ENCODE results near the gene FCER2. TPM values are rescaled to one million over a fixed set of nuclear protein-coding genes. Genes with fewer than 3 reads are reported as not detected.

FCER2 gene
- total and polyA plus RNA-seq, 4 donors = 0.14 TPM; not detected in 3

DNA sequence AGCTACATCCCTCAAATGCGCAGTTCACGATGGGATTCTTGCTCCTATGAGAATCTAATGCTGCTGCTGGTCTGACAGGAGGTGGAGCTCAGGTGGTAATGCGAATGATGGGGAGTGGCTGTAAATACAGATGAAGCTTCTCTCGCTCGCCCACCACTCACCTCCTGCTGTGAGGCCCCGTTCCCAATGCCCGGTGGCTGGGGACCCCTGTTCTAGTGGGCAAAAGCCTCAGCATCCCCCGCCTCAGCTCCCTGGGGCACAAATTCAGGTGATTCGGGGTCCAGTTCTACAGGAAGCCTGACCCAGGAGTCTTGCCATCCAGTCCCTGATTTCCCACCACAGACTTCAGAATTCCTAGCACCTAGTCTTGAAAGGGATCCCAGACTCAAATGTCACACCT, 29.4 kb downstream of the FCER2 start (continued):
- no peak for TF ChIP-seq JUND (IDR thresholded peaks at IDR 0.05)
- TF ChIP-seq FOXA2 (IDR thresholded peaks at IDR 0.05) = no peak

DNA sequence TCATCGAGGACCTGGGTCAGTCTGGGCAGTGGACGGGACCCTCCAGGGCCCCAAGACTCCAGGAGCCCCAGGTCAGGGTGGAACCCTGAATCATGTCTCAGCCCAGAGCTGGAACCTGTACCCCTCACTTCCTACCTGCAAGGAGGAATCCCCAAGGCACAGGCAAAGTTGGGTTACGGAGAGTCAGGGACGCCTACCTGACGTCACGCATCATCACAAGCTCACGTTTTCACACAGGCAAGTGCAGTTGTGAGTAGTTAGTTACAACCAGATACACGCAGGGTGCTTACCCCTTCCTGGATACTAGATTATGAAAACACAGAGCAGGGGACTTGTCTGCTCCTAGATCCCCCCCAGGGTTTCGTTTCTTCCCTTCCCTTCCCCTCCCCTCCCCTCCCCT, 31.1 kb downstream of the FCER2 start:
- Histone ChIP-seq H3K4me1 (ENCODE audit: control insufficient read depth in 4 of 4, insufficient read depth in 4 of 4, low read length in 3 of 4) (peaks cover 0 to 4% (median 3%) of the 10 kb centered on the region in 4 donors), H3K27me3 (ENCODE audit: control insufficient read depth in 4 of 4, insufficient read depth in 4 of 4, low read length in 3 of 4) (peaks cover 0 to 4% (median 0%) of the 10 kb centered on the region in 4 donors), H3K36me3 (ENCODE audit: control insufficient read depth in 4 of 4, insufficient read depth in 3 of 4, low read depth in 1 of 4, low read length in 3 of 4) (no peaks in the 10 kb centered on the region), H3K9me3 (ENCODE audit: control insufficient read depth in 4 of 4, low read length in 3 of 4) (no peaks in the 10 kb centered on the region), H3K27ac (ENCODE audit: low read depth in 1 of 2, low read length in 2 of 2) (no peak overlapping the region), H3K4me3 (ENCODE audit: low read depth in 1 of 3, low read length in 3 of 3) (no peak overlapping the region), H3K9ac (ENCODE audit: low read depth in 1 of 2, low read length in 2 of 2) (no peak overlapping the region)
- DNase-seq (ENCODE audit: low spot score) = no peak
- 46% methylated on average over 9 of the region's 9 CpGs for WGBS
- no peak for TF ChIP-seq YY1 (IDR thresholded peaks at IDR 0.05)
- no peak for TF ChIP-seq HNF4A (conservative IDR thresholded peaks at IDR 0.05)
- TF ChIP-seq EGR1 (IDR thresholded peaks at IDR 0.05; ENCODE audit: low read depth in 2 of 2) = no peak
- no peak for TF ChIP-seq TAF1 (conservative IDR thresholded peaks at IDR 0.05)
- TF ChIP-seq FOXA1 (IDR thresholded peaks at IDR 0.05) = no peak
- no peak for TF ChIP-seq ATF3 (IDR thresholded peaks at IDR 0.05)
- TF ChIP-seq RAD21 (IDR thresholded peaks at IDR 0.05) = no peak
- TF ChIP-seq, protein P1, sequence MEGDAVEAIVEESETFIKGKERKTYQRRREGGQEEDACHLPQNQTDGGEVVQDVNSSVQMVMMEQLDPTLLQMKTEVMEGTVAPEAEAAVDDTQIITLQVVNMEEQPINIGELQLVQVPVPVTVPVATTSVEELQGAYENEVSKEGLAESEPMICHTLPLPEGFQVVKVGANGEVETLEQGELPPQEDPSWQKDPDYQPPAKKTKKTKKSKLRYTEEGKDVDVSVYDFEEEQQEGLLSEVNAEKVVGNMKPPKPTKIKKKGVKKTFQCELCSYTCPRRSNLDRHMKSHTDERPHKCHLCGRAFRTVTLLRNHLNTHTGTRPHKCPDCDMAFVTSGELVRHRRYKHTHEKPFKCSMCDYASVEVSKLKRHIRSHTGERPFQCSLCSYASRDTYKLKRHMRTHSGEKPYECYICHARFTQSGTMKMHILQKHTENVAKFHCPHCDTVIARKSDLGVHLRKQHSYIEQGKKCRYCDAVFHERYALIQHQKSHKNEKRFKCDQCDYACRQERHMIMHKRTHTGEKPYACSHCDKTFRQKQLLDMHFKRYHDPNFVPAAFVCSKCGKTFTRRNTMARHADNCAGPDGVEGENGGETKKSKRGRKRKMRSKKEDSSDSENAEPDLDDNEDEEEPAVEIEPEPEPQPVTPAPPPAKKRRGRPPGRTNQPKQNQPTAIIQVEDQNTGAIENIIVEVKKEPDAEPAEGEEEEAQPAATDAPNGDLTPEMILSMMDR (IDR thresholded peaks at IDR 0.05; ENCODE audit: low read depth, low read length, missing input control) = no peak
- TF ChIP-seq, protein P2, sequence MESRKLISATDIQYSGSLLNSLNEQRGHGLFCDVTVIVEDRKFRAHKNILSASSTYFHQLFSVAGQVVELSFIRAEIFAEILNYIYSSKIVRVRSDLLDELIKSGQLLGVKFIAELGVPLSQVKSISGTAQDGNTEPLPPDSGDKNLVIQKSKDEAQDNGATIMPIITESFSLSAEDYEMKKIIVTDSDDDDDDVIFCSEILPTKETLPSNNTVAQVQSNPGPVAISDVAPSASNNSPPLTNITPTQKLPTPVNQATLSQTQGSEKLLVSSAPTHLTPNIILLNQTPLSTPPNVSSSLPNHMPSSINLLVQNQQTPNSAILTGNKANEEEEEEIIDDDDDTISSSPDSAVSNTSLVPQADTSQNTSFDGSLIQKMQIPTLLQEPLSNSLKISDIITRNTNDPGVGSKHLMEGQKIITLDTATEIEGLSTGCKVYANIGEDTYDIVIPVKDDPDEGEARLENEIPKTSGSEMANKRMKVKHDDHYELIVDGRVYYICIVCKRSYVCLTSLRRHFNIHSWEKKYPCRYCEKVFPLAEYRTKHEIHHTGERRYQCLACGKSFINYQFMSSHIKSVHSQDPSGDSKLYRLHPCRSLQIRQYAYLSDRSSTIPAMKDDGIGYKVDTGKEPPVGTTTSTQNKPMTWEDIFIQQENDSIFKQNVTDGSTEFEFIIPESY (IDR thresholded peaks at IDR 0.05) = no peak
- TF ChIP-seq, protein P3, sequence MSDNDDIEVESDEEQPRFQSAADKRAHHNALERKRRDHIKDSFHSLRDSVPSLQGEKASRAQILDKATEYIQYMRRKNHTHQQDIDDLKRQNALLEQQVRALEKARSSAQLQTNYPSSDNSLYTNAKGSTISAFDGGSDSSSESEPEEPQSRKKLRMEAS (IDR thresholded peaks at IDR 0.05) = no peak

DNA sequence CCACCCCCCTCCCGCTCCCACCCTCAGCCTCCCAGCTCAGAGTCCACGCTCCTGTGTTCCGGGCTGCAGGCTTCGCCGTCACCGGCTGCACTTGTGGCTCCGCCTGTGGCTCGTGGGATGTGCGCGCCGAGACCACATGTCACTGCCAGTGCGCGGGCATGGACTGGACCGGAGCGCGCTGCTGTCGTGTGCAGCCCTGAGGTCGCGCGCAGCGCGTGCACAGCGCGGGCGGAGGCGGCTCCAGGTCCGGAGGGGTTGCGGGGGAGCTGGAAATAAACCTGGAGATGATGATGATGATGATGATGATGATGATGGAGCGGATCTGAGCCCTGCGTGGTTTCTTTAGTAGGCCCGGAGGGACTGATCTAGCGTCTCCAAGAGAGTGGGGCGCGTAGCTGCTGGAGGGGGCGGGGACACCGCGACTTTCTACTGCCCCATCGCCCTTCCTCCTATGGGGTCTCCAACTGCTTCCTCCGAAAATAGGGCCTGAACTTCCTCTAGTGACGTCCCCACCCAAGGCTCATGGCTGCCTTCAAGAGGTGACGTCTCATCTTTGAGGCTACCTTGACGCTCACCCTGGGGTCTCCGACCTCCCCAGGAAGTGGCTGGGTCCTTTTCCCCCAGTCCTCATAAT, 31.7 kb downstream of the FCER2 start:
- DNase-seq (ENCODE audit: low spot score) = no peak
- Histone ChIP-seq H3K27me3 (ENCODE audit: control insufficient read depth in 4 of 4, insufficient read depth in 4 of 4, low read length in 3 of 4) (peaks cover 0 to 4% (median 0%) of the 10 kb centered on the region in 4 donors), H3K4me3 (ENCODE audit: low read depth in 1 of 3, low read length in 3 of 3) (no peak overlapping the region), H3K9ac (ENCODE audit: low read depth in 1 of 2, low read length in 2 of 2) (no peak overlapping the region), H3K4me1 (ENCODE audit: control insufficient read depth in 4 of 4, insufficient read depth in 4 of 4, low read length in 3 of 4) (peaks cover 0 to 4% (median 3%) of the 10 kb centered on the region in 4 donors), H3K27ac (ENCODE audit: low read depth in 1 of 2, low read length in 2 of 2) (no peak overlapping the region), H3K9me3 (ENCODE audit: control insufficient read depth in 4 of 4, low read length in 3 of 4) (no peaks in the 10 kb centered on the region), H3K36me3 (ENCODE audit: control insufficient read depth in 4 of 4, insufficient read depth in 3 of 4, low read depth in 1 of 4, low read length in 3 of 4) (no peaks in the 10 kb centered on the region)
- WGBS = 4% methylated on average over 43 of the region's 43 CpGs
- no peak for TF ChIP-seq TAF1 (conservative IDR thresholded peaks at IDR 0.05)
- no peak for TF ChIP-seq ATF3 (IDR thresholded peaks at IDR 0.05)
- TF ChIP-seq, protein P2 (IDR thresholded peaks at IDR 0.05) = no peak
- TF ChIP-seq FOXA2 (IDR thresholded peaks at IDR 0.05) = no peak
- TF ChIP-seq FOXA1 (IDR thresholded peaks at IDR 0.05) = no peak
- TF ChIP-seq, protein P4, sequence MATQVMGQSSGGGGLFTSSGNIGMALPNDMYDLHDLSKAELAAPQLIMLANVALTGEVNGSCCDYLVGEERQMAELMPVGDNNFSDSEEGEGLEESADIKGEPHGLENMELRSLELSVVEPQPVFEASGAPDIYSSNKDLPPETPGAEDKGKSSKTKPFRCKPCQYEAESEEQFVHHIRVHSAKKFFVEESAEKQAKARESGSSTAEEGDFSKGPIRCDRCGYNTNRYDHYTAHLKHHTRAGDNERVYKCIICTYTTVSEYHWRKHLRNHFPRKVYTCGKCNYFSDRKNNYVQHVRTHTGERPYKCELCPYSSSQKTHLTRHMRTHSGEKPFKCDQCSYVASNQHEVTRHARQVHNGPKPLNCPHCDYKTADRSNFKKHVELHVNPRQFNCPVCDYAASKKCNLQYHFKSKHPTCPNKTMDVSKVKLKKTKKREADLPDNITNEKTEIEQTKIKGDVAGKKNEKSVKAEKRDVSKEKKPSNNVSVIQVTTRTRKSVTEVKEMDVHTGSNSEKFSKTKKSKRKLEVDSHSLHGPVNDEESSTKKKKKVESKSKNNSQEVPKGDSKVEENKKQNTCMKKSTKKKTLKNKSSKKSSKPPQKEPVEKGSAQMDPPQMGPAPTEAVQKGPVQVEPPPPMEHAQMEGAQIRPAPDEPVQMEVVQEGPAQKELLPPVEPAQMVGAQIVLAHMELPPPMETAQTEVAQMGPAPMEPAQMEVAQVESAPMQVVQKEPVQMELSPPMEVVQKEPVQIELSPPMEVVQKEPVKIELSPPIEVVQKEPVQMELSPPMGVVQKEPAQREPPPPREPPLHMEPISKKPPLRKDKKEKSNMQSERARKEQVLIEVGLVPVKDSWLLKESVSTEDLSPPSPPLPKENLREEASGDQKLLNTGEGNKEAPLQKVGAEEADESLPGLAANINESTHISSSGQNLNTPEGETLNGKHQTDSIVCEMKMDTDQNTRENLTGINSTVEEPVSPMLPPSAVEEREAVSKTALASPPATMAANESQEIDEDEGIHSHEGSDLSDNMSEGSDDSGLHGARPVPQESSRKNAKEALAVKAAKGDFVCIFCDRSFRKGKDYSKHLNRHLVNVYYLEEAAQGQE (IDR thresholded peaks at IDR 0.05) = no peak

All from liver (tissue), 9 donors.